ENCODE data around the gene COL4A2. TPM values are rescaled to one million over a fixed set of nuclear protein-coding genes. Genes with fewer than 3 reads are reported as not detected.

Gene COL4A2
- total and polyA plus RNA-seq, 11 donors, result 92.4 to 377 (median 166) TPM

DNA sequence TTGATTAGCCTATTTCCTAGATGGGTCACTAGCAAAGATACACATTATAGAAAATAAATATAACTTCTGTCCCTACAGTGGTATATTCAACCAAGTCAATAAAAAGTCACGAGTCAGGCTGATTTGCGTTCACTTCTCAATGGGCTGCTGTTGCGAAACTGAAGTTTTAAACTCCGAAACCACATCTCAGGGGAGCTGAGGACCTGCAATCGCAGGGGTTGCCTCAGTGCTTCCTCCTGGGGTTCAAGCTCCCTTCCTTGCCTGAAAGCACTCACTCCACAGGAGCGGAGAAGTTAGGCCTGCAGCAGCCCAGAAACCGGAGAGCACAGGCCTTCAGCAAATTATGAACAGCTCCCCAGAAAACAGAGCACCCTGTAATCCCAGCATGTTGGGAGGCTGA is 214.9 kb downstream of the COL4A2 start:
- peaks cover 0 to 85% (median 50%) of the 10 kb centered on the region in 12 donors for H3K4me1 ChIP-seq
- peak overlapping the region in 10 of 12 donors; percentile 46 to 92 (median 80) for H3K27ac ChIP-seq
- peaks cover 0 to 11% (median 6%) of the 10 kb centered on the region in 9 donors for H3K36me3 ChIP-seq
- TF ChIP-seq, protein P1, sequence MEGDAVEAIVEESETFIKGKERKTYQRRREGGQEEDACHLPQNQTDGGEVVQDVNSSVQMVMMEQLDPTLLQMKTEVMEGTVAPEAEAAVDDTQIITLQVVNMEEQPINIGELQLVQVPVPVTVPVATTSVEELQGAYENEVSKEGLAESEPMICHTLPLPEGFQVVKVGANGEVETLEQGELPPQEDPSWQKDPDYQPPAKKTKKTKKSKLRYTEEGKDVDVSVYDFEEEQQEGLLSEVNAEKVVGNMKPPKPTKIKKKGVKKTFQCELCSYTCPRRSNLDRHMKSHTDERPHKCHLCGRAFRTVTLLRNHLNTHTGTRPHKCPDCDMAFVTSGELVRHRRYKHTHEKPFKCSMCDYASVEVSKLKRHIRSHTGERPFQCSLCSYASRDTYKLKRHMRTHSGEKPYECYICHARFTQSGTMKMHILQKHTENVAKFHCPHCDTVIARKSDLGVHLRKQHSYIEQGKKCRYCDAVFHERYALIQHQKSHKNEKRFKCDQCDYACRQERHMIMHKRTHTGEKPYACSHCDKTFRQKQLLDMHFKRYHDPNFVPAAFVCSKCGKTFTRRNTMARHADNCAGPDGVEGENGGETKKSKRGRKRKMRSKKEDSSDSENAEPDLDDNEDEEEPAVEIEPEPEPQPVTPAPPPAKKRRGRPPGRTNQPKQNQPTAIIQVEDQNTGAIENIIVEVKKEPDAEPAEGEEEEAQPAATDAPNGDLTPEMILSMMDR (IDR thresholded peaks at IDR 0.05), result no peak
- TF ChIP-seq POLR2A (IDR thresholded peaks at IDR 0.05), result no peak
- ATAC-seq (no peak), DNase-seq (no peak)
- WGBS, 4 donors, result 87 to 95% (median 92%) methylated on average over 7 of the region's 7 CpGs
- intact Hi-C loops (cut with DNase I), result no loop called here
- H3K9me3 ChIP-seq, result no peaks in the 10 kb centered on the region
- no peaks in the 10 kb centered on the region for H3K27me3 ChIP-seq
- H3K4me3 ChIP-seq, result no peak overlapping the region

DNA sequence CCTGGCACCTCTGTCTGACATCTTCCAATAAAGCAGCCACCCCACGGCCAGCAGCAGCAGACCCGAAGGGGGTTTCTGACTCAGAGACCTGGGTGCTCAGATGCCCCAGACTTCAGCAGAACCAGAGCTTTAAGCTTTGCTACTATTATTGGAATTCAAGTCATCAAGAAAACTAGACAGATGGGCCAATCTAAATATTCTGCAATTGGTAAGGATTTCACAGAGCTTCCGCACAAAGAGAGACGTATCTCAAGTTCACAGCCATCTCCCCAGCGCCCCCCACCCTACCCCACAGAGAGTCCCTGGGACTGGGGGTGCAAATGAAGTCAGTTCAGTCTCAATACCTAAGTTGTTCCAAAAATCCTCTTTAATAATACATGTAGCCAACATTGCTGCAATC is 215.6 kb downstream of the COL4A2 start:
- H3K27ac ChIP-seq, result peak overlapping the region in 7 of 12 donors; percentile 15 to 92 (median 82)
- H3K36me3 ChIP-seq, result peaks cover 0 to 11% (median 6%) of the 10 kb centered on the region in 9 donors
- H3K27me3 ChIP-seq, result no peaks in the 10 kb centered on the region
- H3K9me3 ChIP-seq, result no peaks in the 10 kb centered on the region
- no peak overlapping the region for H3K4me3 ChIP-seq
- intact Hi-C loops (cut with DNase I), result no loop called here
- H3K4me1 ChIP-seq, result peaks cover 0 to 90% (median 57%) of the 10 kb centered on the region in 12 donors
- TF ChIP-seq POLR2A (IDR thresholded peaks at IDR 0.05), result no peak
- TF ChIP-seq, protein P1 (IDR thresholded peaks at IDR 0.05), result no peak
- DNase-seq, result no peak
- WGBS, 4 donors, result 80 to 94% (median 87%) methylated on average over 5 of the region's 5 CpGs
- no peak for ATAC-seq

DNA sequence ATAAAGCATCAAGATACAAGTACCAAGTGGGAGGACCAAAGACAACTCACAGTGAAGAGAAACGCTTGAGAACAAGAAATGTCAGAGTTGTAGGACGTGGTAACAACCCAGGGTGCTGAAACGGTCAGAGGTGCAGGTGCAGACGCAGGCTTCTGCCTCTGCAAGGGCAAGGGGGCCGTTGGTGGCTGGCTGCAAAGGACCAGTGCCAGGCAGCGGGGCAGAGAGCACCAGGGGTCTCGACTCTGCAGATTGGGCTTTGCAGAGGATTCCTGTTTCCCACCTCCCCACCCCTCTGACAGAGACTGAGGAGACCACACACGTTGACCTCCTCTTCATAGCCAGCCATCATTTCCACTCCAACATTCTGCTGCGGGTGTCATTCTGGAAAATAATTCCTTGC is 216.1 kb downstream of the COL4A2 start:
- Histone ChIP-seq H3K27me3 (no peaks in the 10 kb centered on the region), H3K36me3 (peaks cover 0 to 11% (median 6%) of the 10 kb centered on the region in 9 donors), H3K9me3 (no peaks in the 10 kb centered on the region), H3K4me1 (peaks cover 0 to 89% (median 59%) of the 10 kb centered on the region in 12 donors), H3K4me3 (no peak overlapping the region), H3K27ac (peak overlapping the region in 7 of 12 donors; percentile 82 to 94 (median 90))
- WGBS, 4 donors, result 82 to 85% (median 83%) methylated on average over 9 of the region's 9 CpGs
- ATAC-seq (no peak), DNase-seq (no peak)
- TF ChIP-seq POLR2A (IDR thresholded peaks at IDR 0.05), result no peak
- TF ChIP-seq, protein P1 (IDR thresholded peaks at IDR 0.05), result no peak
- intact Hi-C loops (cut with DNase I), result no loop called here

DNA sequence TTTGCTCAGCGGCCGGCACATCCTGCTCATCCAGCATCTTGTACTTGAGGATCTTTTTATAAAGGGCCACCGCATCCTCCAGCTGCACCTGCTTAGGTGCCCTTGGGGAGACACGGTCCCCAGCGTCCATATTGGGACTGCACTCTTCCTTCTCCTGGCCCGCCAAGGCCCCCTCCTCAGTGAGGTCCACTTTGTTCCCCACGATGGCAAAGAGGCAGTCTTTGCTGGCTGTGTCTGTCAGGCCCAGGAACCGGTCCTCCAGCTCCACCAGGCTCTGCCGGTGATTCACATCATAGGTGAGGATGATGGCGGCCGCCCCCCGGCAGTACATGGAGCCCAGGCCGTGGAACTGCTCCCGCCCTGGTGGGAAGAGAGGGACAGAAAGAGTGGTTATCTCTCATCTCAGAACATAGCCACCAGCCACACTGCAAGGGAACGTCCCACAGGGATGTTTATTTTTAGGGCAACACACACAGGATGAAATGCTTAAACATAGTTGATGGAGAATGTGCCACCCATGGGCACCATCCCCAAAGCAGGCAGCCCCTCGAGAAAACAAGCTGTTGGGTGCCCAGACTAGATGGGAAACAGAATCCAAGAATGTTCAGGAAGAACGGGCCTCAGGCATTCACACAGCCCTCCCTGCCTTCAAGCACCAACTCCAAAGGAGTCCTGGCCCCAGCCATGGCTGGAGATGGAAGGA is 216.9 kb downstream of the COL4A2 start:
- peak overlapping the region; percentile 46 to 94 (median 86) for H3K27ac ChIP-seq
- intact Hi-C loops (cut with DNase I), result loop anchor here in 1 of 10 donors (2.0 kb wide), 1 partner anchor 37 kb away; the partner anchor contains the start of gene RAB20
- TF ChIP-seq, protein P1 (IDR thresholded peaks at IDR 0.05), result no peak
- no peak for TF ChIP-seq POLR2A (IDR thresholded peaks at IDR 0.05)
- no peak for DNase-seq
- H3K27me3 ChIP-seq, result no peaks in the 10 kb centered on the region
- H3K9me3 ChIP-seq, result no peaks in the 10 kb centered on the region
- H3K4me3 ChIP-seq, result peak overlapping the region in 1 of 12 donors; percentile 12
- H3K36me3 ChIP-seq, result peaks cover 0 to 11% (median 6%) of the 10 kb centered on the region in 9 donors
- WGBS, 4 donors, result 75 to 81% (median 78%) methylated on average over 17 of the region's 17 CpGs
- ATAC-seq, result no peak
- peaks cover 0 to 90% (median 64%) of the 10 kb centered on the region in 12 donors for H3K4me1 ChIP-seq
